OCI-LY3 (cell line): ENCODE results near the gene TANC1.

Source experiments
- H2AFZ ChIP-seq: fragments of 200-600, 300-600 bp; shearing (Covaris generic); 2 replicates; pipeline ENCODE4 v1.6.0; 2014; ENCODE audit warnings: antibody characterized with exemption, low read depth, low read length
- H3K27ac ChIP-seq: fragments of 200-600, 300-600 bp; sonication (generic); 2 replicates; pipeline ENCODE4 v1.5.1; 2014; ENCODE audit warnings: mild to moderate bottlenecking, low read length, moderate library complexity, mixed read lengths
- H3K27me3 ChIP-seq: fragments of 200-600, 300-600 bp; sonication (generic); 2 replicates; pipeline ENCODE4 v1.6.1; 2014; ENCODE audit warnings: low read depth, low read length, mixed read lengths
- H3K36me3 ChIP-seq: fragments of 200-600, 300-600 bp; sonication (generic); replicated peaks from 2 replicates; pipeline ENCODE3; 2014; ENCODE audit warnings: low read depth, low read length, mixed read lengths
- H3K4me1 ChIP-seq: fragments of 300-600, 200-600 bp; sonication (generic); 2 replicates; pipeline ENCODE4 v1.6.1; 2014; ENCODE audit warnings: low read length, mixed read lengths
- H3K4me2 ChIP-seq: fragments of 200-600, 300-600 bp; sonication (generic); 2 replicates; pipeline ENCODE4 v1.6.1; 2014; ENCODE audit warnings: low read length, mixed read lengths
- H3K4me3 ChIP-seq: fragments of 300-600, 200-600 bp; sonication (generic); 2 replicates; pipeline ENCODE4 v1.5.1; 2014; ENCODE audit warnings: antibody characterized with exemption, mild to moderate bottlenecking, low read length, moderate library complexity
- H3K79me2 ChIP-seq: fragments of 300-600, 200-600 bp; shearing (Covaris generic); 2 replicates; pipeline ENCODE4 v1.6.1; 2014; ENCODE audit warnings: mild to moderate bottlenecking, low read length, mixed read lengths
- H3K9ac ChIP-seq: fragments of 300-600, 200-600 bp; shearing (Covaris generic); 2 replicates; pipeline ENCODE4 v1.6.0; 2014; ENCODE audit warnings: mild to moderate bottlenecking, low read length, moderate library complexity
- H3K9me3 ChIP-seq: fragments of 200-600, 300-600 bp; shearing (Covaris generic); 2 replicates; pipeline ENCODE4 v1.6.1; 2014; ENCODE audit warnings: low read length, mixed read lengths; ENCODE audit not compliant: insufficient read depth
- H4K20me1 ChIP-seq: fragments of 200-600, 300-600 bp; sonication (generic); 2 replicates; pipeline ENCODE4 v1.6.1; 2016; ENCODE audit warnings: low read length, mixed read lengths; ENCODE audit not compliant: insufficient read depth
- CTCF ChIP-seq: fragments of 200-600, 300-600 bp; sonication (generic); IDR thresholded peaks from 2 replicates; pipeline ENCODE4 v1.5.1; 2014; ENCODE audit warnings: antibody characterized with exemption, low read length, low read depth
- EZH2phosphoT487 ChIP-seq: fragments of 200-600 bp; shearing (Covaris generic); IDR thresholded peaks from 2 replicates; pipeline ENCODE4 v1.6.1; 2018; ENCODE audit warnings: antibody characterized with exemption, mixed run types, low read depth

The TANC1 gene

GRCh38 chr2:159281002-159281401 is 312.6 kb downstream of the TANC1 start:
- no peak overlapping the region for H2AFZ ChIP-seq
- no peaks in the 10 kb centered on the region for H4K20me1 ChIP-seq
- H3K4me2 ChIP-seq, result no peak overlapping the region
- no peak overlapping the region for H3K9ac ChIP-seq
- peaks cover 5% of the 10 kb centered on the region for H3K79me2 ChIP-seq
- H3K27ac ChIP-seq, result no peak overlapping the region
- no peak for TF ChIP-seq CTCF
- TF ChIP-seq EZH2phosphoT487, result no peak
- H3K36me3 ChIP-seq, result no peaks in the 10 kb centered on the region
- no peak overlapping the region for H3K4me3 ChIP-seq
- no peaks in the 10 kb centered on the region for H3K27me3 ChIP-seq
- H3K4me1 ChIP-seq, result peaks cover 6% of the 10 kb centered on the region
- no peaks in the 10 kb centered on the region for H3K9me3 ChIP-seq
